GM12801 (cell line): ENCODE measurements around the gene HMOX2.

Source experiments
- TF ChIP-seq, protein P1 (sequence below): IDR thresholded peaks from one replicate; pipeline ENCODE4 v1.5.1; 2011; ENCODE audit warnings: control low read depth; ENCODE audit not compliant: insufficient read length; ENCODE audit errors: extremely low read depth

HMOX2 gene

DNA sequence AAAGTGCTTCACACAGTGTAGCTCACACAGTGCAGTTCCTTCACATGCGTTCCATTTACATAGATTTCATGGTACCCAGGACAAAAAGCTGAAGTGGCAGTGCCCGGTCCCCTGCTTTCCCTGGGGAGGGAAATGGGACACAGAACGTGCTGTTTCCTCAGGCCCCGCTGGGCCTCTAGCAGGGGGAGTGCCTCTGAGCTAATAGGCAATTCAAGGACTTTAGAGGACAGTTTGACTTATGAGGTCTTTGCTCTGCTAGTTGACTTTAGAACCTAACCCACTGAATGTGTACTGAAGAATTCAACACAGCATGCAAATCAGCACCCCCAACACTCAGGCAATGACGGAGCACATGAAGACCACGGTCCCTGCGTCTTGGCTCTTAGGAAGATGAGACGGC, 55.6 kb downstream of the HMOX2 start:
- TF ChIP-seq, protein P1, sequence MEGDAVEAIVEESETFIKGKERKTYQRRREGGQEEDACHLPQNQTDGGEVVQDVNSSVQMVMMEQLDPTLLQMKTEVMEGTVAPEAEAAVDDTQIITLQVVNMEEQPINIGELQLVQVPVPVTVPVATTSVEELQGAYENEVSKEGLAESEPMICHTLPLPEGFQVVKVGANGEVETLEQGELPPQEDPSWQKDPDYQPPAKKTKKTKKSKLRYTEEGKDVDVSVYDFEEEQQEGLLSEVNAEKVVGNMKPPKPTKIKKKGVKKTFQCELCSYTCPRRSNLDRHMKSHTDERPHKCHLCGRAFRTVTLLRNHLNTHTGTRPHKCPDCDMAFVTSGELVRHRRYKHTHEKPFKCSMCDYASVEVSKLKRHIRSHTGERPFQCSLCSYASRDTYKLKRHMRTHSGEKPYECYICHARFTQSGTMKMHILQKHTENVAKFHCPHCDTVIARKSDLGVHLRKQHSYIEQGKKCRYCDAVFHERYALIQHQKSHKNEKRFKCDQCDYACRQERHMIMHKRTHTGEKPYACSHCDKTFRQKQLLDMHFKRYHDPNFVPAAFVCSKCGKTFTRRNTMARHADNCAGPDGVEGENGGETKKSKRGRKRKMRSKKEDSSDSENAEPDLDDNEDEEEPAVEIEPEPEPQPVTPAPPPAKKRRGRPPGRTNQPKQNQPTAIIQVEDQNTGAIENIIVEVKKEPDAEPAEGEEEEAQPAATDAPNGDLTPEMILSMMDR = no peak

DNA sequence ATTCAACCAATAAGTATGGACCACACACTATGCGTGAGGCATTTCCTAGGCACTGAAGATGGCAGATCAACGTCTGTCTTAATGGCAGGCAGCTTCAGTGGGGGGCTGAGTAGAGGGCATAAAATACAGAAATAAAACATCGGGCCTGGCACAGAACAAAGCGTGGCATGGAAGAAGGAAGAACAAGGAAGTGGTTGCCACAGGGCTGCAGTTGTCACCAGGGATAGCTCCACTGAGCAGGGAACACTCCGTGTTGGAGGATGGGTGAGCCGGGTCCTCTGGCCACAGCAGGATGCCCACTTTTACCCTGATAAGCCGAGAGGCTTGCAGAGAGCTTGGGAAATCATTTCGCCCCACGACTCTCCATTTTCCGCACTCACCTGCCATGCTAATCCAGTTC, 56.0 kb downstream of the HMOX2 start:
- TF ChIP-seq, protein P1 = no peak

DNA sequence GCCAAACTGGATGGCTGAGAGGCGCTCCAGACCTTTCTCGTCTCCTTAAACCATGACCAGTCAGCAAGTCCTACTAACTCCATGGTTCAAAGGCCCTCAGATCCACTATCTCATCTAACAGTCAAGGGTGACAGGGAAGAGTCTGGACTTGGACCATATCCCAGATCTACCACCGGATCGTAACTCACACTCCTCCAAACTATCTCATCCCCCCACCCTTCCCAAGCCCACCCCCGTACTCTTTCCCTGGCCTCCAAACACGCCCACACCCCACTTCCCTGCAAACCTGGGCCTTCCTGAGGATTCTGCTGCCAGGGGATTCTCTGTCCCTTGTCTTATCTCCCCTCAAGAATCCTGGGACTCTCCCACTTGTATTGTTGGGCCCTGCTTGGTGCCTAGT, 57.3 kb downstream of the HMOX2 start:
- TF ChIP-seq, protein P1 = no peak

DNA sequence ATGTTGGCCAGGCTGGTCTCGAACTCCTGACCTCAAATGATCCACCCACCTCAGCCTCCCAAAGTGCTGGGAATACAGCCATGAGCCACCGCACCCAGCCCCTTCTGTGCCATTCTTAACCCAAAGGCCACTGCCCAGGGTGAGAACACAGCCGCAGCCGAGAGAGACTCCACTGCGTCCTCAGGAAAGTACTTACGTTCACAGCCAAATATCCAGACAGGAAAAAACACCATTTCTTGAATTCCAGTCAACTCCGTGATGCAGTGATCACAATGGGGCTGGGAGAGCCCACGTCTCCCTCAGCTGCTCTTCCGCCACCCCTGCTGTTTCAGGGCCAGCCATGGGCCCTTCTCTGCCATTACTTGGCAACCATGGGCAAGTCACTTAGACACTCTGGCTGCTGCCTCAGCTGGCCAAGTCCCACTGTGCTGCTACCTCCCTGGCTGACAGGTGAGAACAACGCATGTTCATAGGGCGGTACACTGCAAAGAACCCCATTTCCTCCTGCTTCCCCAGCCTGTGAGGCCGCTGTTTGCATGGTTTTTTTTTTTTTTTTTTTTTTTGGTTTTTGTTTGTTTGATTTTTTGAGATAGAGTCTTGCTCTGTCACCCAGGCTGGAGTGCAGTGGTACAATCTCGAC, 58.1 kb downstream of the HMOX2 start:
- TF ChIP-seq, protein P1 = no peak

DNA sequence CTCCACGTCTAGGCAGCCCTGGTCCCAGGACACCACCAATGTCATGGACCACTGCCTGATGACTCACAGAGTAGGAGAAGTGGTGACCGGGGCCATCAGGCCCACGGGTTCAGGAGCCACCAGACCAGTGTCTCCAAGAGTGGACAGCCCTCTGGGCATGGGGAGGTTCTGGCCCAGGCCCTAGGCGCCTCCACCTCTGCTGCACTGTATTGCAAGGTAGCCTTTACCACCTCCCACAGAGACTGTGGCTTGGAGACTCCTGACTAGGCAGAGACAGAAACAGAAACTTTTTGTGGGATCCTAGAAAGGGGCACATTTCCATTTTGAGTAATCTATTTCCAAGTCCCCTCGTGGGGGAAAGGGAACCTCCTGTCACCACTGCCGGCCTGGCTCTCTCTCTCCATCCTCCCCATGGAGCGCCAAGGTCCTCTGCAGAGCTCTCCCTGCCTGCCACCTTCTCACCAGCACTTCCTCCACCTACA, 59.5 kb downstream of the HMOX2 start:
- TF ChIP-seq, protein P1 = no peak

DNA sequence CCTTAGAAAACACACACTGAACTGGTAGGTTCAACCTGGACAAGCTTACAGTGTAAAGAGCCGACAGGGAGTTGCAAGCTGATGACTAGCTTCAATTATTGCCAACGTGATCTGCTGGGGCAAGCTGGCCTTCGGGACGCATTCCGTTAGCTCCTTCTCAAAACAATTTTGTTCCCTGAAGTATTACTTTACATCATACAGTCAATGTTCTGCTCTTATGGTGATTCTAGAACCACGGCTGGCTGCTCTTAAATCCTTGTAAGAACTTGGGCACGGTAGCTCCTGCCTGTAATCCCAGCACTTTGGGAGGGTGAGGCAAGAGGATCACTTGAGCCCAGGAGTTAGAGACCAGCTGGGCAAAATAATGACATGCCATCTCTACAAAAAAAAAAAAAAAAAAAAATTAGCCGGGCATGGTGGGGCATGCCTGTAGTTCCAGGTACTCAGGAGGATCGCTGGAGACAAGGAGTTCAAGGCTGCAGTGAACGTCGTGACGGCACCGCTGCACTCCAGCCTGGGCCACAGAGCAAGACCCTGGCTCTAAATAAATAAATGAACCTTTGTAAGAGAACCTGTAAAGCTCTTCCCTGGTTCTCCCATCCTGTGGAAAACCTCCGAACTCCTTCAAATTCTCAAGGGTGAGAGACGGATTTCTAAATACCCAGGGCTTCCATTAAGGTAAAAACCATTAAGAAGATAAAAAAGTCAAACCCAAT, 60.4 kb downstream of the HMOX2 start:
- TF ChIP-seq, protein P1 = no peak

DNA sequence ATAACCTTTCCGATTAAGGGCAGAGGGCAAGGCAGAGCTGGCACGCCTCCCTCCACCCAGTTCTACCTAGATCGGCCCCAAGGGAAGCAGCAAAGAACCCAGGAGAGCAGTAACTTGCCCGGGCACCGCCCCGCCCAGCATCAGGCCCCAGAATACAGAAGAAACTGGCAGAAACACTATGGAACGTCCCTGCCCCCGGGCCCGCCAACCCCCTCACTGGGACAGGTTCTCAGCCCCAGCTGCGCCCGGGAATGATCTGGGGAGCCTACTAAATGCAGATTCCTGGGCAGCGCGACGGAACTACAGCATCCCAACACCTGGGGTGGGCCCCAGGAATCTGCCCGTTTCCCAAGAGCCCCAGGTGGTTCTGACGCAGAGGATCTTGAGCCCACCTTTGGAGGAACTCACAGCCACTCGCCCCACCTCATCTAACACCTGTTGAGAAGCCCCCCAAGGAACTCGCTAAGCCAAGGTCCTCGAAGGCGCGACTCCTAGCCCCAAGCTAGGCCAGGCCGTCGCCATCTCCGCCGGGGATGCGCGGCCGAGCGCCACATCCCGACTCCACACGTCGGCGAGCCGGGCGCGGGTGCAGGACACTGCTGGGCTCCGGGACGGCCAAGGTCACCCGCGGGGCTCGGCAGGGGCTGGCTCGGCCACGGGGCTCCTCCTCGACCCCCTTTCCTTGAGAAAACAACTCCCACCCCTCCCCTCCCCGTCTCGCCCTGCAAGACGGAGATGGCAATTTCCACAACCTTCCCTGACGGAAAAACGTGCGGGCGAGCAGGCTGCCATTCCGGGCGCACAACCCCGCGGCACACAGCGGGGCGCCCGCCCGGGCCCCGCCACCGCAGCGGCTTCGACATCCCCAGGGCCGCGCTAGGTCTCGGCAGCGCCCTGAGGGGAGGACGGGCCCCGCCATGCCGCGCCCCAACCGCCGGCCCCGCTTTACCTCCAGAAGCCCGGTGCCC, 61.5 kb downstream of the HMOX2 start:
- TF ChIP-seq, protein P1 = no peak
